ENCODE results near the gene PRELID2. TPM values are rescaled to one million over a fixed set of nuclear protein-coding genes. Genes with fewer than 3 reads are reported as not detected.

PRELID2 gene
- polyA plus RNA-seq, 2 of the 4 experiments (the other 2 are of a cell fraction), result 8.5 to 10.4 TPM

DNA sequence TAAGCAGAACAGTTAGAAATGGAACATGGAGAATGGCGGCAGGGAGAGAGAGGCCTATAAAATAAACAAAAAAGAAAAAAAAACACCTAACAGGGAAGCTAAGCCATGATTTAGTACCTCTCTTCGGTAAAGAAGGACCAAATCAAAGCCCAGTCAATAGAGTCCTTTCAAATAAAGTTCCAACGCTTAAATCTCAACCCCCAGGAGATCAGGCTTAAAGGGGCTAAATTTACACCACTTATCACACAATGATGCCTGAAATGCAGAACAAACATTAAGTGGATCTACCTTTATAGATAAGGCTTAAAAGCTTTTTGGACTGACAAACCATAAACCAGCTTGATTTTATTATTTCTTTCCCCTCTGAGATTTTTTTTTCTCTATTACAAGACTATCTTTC, 66.3 kb downstream of the PRELID2 start:
- H3K27ac ChIP-seq, result no peak overlapping the region
- no peak for DNase-seq (ENCODE audit: low read depth in 1 of 2, low spot score in 1 of 2)
- ChIA-PET POLR2A (no interaction called here), CTCF (no interaction called here)
- FAIRE-seq, result no peak
- TF ChIP-seq CEBPB (IDR thresholded peaks at IDR 0.05) (no peak), RFX5 (IDR thresholded peaks at IDR 0.05) (no peak), FOSB (CRISPR knock-in tag; IDR thresholded peaks at IDR 0.05) (no peak), CHD2 (IDR thresholded peaks at IDR 0.05; ENCODE audit: low read length, partially characterized antibody) (no peak), KDM5A (IDR thresholded peaks at IDR 0.05) (no peak), HDAC2 (IDR thresholded peaks at IDR 0.05) (no peak), JUNB (IDR thresholded peaks at IDR 0.05) (no peak), TP53 (CRISPR knock-in tag; IDR thresholded peaks at IDR 0.05) (no peak), HOXB5 (CRISPR knock-in tag; IDR thresholded peaks at IDR 0.05) (no peak), RNF2 (IDR thresholded peaks at IDR 0.05; ENCODE audit: borderline replicate concordance, low read depth) (no peak)
- TF ChIP-seq, protein P1, sequence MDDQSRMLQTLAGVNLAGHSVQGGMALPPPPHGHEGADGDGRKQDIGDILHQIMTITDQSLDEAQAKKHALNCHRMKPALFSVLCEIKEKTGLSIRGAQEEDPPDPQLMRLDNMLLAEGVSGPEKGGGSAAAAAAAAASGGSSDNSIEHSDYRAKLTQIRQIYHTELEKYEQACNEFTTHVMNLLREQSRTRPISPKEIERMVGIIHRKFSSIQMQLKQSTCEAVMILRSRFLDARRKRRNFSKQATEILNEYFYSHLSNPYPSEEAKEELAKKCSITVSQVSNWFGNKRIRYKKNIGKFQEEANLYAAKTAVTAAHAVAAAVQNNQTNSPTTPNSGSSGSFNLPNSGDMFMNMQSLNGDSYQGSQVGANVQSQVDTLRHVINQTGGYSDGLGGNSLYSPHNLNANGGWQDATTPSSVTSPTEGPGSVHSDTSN (IDR thresholded peaks at IDR 0.05), result no peak
- TF ChIP-seq, protein P2, sequence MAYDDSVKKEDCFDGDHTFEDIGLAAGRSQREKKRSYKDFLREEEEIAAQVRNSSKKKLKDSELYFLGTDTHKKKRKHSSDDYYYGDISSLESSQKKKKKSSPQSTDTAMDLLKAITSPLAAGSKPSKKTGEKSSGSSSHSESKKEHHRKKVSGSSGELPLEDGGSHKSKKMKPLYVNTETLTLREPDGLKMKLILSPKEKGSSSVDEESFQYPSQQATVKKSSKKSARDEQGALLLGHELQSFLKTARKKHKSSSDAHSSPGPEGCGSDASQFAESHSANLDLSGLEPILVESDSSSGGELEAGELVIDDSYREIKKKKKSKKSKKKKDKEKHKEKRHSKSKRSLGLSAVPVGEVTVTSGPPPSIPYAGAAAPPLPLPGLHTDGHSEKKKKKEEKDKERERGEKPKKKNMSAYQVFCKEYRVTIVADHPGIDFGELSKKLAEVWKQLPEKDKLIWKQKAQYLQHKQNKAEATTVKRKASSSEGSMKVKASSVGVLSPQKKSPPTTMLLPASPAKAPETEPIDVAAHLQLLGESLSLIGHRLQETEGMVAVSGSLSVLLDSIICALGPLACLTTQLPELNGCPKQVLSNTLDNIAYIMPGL (CRISPR knock-in tag; IDR thresholded peaks at IDR 0.05; ENCODE audit: borderline replicate concordance), result no peak
- TF ChIP-seq, protein P3, sequence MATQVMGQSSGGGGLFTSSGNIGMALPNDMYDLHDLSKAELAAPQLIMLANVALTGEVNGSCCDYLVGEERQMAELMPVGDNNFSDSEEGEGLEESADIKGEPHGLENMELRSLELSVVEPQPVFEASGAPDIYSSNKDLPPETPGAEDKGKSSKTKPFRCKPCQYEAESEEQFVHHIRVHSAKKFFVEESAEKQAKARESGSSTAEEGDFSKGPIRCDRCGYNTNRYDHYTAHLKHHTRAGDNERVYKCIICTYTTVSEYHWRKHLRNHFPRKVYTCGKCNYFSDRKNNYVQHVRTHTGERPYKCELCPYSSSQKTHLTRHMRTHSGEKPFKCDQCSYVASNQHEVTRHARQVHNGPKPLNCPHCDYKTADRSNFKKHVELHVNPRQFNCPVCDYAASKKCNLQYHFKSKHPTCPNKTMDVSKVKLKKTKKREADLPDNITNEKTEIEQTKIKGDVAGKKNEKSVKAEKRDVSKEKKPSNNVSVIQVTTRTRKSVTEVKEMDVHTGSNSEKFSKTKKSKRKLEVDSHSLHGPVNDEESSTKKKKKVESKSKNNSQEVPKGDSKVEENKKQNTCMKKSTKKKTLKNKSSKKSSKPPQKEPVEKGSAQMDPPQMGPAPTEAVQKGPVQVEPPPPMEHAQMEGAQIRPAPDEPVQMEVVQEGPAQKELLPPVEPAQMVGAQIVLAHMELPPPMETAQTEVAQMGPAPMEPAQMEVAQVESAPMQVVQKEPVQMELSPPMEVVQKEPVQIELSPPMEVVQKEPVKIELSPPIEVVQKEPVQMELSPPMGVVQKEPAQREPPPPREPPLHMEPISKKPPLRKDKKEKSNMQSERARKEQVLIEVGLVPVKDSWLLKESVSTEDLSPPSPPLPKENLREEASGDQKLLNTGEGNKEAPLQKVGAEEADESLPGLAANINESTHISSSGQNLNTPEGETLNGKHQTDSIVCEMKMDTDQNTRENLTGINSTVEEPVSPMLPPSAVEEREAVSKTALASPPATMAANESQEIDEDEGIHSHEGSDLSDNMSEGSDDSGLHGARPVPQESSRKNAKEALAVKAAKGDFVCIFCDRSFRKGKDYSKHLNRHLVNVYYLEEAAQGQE (IDR thresholded peaks at IDR 0.05), result no peak
- TF ChIP-seq, protein P4, sequence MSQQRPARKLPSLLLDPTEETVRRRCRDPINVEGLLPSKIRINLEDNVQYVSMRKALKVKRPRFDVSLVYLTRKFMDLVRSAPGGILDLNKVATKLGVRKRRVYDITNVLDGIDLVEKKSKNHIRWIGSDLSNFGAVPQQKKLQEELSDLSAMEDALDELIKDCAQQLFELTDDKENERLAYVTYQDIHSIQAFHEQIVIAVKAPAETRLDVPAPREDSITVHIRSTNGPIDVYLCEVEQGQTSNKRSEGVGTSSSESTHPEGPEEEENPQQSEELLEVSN (IDR thresholded peaks at IDR 0.05; ENCODE audit: borderline replicate concordance, low read depth), result no peak
- WGBS (ENCODE audit: missing lambda C conversion rate), result 97% methylated on average over 3 of the region's 3 CpGs
- H3K4me3 ChIP-seq, result no peak overlapping the region
- no peaks in the 10 kb centered on the region for H3K4me1 ChIP-seq
- no peak for ATAC-seq
- no peak overlapping the region for H3K4me2 ChIP-seq
- no peaks in the 10 kb centered on the region for H3K9me3 ChIP-seq

DNA sequence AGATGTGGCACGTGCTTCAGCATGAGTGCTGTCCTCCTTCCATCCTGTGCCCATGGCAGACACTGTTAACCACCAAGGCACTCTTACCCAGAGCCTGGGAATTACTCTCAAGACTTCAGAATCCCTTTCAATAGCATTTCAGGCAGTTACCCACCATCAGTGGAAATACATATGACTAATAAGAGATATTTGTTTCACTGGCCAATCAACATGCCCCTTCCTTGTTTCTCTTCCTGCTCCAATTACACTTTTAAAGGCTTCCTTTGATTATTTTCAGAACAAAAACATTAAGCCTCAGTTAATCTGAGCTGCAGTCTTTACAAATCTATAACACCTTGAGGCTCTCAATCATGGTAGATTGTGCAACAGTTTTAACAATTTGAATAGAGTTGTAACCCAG, 70.8 kb downstream of the PRELID2 start:
- no peak for TF ChIP-seq FOSL2 (IDR thresholded peaks at IDR 0.05)
- no peak for TF ChIP-seq FOSL2 (CRISPR knock-in tag; IDR thresholded peaks at IDR 0.05)
- no peak for TF ChIP-seq JUN (IDR thresholded peaks at IDR 0.05)
- no peak for TF ChIP-seq KDM1A (IDR thresholded peaks at IDR 0.05; ENCODE audit: low read depth)
- TF ChIP-seq, protein P2 (CRISPR knock-in tag; IDR thresholded peaks at IDR 0.05; ENCODE audit: borderline replicate concordance), result no peak
- no peak for TF ChIP-seq ZSCAN20 (CRISPR knock-in tag; IDR thresholded peaks at IDR 0.05)
- TF ChIP-seq, protein P5, sequence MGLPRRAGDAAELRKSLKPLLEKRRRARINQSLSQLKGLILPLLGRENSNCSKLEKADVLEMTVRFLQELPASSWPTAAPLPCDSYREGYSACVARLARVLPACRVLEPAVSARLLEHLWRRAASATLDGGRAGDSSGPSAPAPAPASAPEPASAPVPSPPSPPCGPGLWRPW (IDR thresholded peaks at IDR 0.05), result no peak
- TF ChIP-seq FOXS1 (CRISPR knock-in tag; IDR thresholded peaks at IDR 0.05), result no peak
- no peak for TF ChIP-seq TP53 (CRISPR knock-in tag; IDR thresholded peaks at IDR 0.05)
- no peak for TF ChIP-seq RCOR1 (IDR thresholded peaks at IDR 0.05; ENCODE audit: low read depth, low read length)
- no peak for TF ChIP-seq RFX5 (IDR thresholded peaks at IDR 0.05)
- no peak for TF ChIP-seq ZNF302 (CRISPR knock-in tag; IDR thresholded peaks at IDR 0.05)
- TF ChIP-seq CEBPB (IDR thresholded peaks at IDR 0.05), result no peak
- no peak for TF ChIP-seq POLR2A (IDR thresholded peaks at IDR 0.05; ENCODE audit: low read length)
- Histone ChIP-seq H3K4me1 (no peaks in the 10 kb centered on the region), H3K27ac (no peak overlapping the region), H3K9me3 (no peaks in the 10 kb centered on the region), H3K4me3 (no peak overlapping the region), H3K4me2 (no peak overlapping the region)
- DNase-seq (ENCODE audit: low read depth in 1 of 2, low spot score in 1 of 2) (no peak), ATAC-seq (no peak), FAIRE-seq (no peak)
- CTCF ChIA-PET, result no interaction called here
- WGBS (ENCODE audit: missing lambda C conversion rate), result 84% methylated on average over 1 of the region's 1 CpG
- POLR2A ChIA-PET, result no interaction called here

Measured in A549 (cell line).